ENCODE results near the gene CPNE2.

DNA sequence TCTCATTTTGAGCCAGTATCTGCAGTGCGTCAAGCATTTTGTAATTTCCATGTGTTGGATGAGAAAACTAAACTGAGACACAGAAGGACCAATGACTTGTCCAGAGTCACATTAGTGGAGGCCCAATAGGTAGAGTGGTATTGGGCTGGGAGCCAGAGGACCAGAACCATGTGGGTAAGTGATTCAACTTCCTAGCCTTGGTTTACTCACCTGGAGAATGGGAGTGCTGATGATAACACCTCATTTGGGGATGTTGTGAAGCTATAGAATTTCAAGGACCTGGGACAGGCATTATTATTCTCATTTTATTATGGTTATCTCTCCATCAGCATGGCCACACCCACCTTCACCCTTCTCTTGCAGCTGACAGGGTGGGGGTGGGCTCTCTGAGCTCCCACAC, 8.1 kb downstream of the CPNE2 start:
- TF ChIP-seq CTCF (IDR thresholded peaks at IDR 0.05; ENCODE audit: low read depth, low read length, missing input control), result no peak
- no peak for TF ChIP-seq RAD21 (IDR thresholded peaks at IDR 0.05)
